ENCODE results near the gene GRM4.

Gene GRM4

GRCh38 chr6:34169897-34170296, 24.0 kb upstream of the GRM4 start:
- no peak overlapping the region for H3K9ac ChIP-seq (ENCODE audit: insufficient read length)
- no peak overlapping the region for H3K4me3 ChIP-seq
- no peaks in the 10 kb centered on the region for H3K36me3 ChIP-seq (ENCODE audit: insufficient read depth, low read length)
- no peak for DNase-seq (ENCODE audit: low read depth, low spot score)
- TF ChIP-seq POLR2AphosphoS5 (IDR thresholded peaks at IDR 0.05; ENCODE audit: borderline replicate concordance, low read depth, low read length) (no peak), FOXP2 (optimal IDR thresholded peaks at IDR 0.05; ENCODE audit: control extremely low read depth, extremely low read length, insufficient read depth) (no peak)
- no peak overlapping the region for H3K27ac ChIP-seq
- H3K9me3 ChIP-seq (ENCODE audit: low read depth, low read length) = no peaks in the 10 kb centered on the region

DNA sequence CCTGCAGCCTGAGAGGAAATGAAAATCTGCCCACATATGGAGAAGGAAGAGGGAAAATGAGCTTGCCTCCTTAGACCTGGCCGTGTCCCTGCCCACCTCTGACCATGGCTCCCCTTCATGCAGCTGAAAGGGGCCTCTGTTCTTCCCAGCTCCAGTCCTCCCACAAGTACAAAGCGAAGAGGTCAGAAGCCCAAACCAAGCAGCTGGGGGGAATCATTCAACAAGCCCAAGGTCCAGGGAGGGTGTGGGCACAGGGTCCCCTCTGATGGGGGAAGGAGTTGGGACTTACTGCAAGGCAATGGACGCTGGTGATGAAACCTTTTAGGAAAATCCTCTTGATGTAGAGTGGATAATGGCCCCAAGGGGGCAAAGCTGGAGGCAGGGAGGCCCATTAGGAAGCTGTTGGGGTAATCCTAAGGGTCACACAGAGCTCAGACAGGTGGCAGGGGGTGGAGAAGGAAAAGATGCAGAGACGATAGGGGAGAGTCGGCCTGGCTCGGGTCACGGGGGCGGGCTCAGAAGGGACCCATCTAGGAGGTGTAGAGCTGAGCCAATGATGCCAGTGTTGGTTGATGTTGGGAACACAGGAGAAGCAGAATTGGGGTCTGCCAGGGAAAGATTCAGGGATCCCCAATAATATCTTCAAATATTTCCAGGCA, 16.1 kb upstream of the GRM4 start:
- Histone ChIP-seq H3K36me3 (ENCODE audit: insufficient read depth, low read length) (no peaks in the 10 kb centered on the region), H3K9me3 (ENCODE audit: low read depth, low read length) (no peaks in the 10 kb centered on the region), H3K27ac (no peak overlapping the region), H3K9ac (ENCODE audit: insufficient read length) (no peak overlapping the region), H3K4me3 (no peak overlapping the region)
- no peak for DNase-seq (ENCODE audit: low read depth, low spot score)
- TF ChIP-seq POLR2AphosphoS5 (IDR thresholded peaks at IDR 0.05; ENCODE audit: borderline replicate concordance, low read depth, low read length) (no peak), EZH2 (IDR thresholded peaks at IDR 0.05) (no peak), FOXP2 (optimal IDR thresholded peaks at IDR 0.05; ENCODE audit: control extremely low read depth, extremely low read length, insufficient read depth) (no peak)

DNA sequence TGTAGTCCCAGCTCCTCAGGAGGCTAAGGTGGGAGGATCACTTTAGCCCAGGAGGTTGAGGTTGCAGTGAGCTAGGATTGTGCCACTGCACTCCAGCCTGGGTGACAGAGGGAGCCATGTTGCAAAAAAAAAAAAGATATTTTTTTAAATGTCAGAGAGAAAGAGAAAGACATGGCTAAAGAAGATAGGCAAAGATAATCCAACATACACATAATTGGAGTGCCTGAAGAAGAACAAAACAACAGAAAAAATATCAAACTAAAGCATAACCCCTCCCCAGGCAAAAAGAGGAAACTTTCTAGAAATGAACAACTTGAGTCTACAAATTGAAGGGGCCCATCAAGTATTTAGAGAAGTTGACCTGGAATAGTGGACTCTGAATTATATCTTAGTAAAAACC, 14.0 kb upstream of the GRM4 start:
- Histone ChIP-seq H3K4me3 (no peak overlapping the region), H3K9ac (ENCODE audit: insufficient read length) (no peak overlapping the region), H3K27ac (no peak overlapping the region), H3K36me3 (ENCODE audit: insufficient read depth, low read length) (no peaks in the 10 kb centered on the region), H3K9me3 (ENCODE audit: low read depth, low read length) (no peaks in the 10 kb centered on the region)
- no peak for DNase-seq (ENCODE audit: low read depth, low spot score)
- no peak for TF ChIP-seq EZH2 (IDR thresholded peaks at IDR 0.05)
- TF ChIP-seq POLR2AphosphoS5 (IDR thresholded peaks at IDR 0.05; ENCODE audit: borderline replicate concordance, low read depth, low read length) = no peak
- no peak for TF ChIP-seq FOXP2 (optimal IDR thresholded peaks at IDR 0.05; ENCODE audit: control extremely low read depth, extremely low read length, insufficient read depth)

- DNase-seq (ENCODE audit: low read depth, low spot score) = no peak
- Histone ChIP-seq H3K9ac (ENCODE audit: insufficient read length) (no peak overlapping the region), H3K9me3 (ENCODE audit: low read depth, low read length) (no peaks in the 10 kb centered on the region), H3K27ac (no peak overlapping the region), H3K4me3 (no peak overlapping the region), H3K36me3 (ENCODE audit: insufficient read depth, low read length) (no peaks in the 10 kb centered on the region)
- TF ChIP-seq EZH2 (IDR thresholded peaks at IDR 0.05) (no peak), POLR2AphosphoS5 (IDR thresholded peaks at IDR 0.05; ENCODE audit: borderline replicate concordance, low read depth, low read length) (no peak), FOXP2 (optimal IDR thresholded peaks at IDR 0.05; ENCODE audit: control extremely low read depth, extremely low read length, insufficient read depth) (no peak)
Observed at GRCh38 chr6:34158876-34159275, 13.0 kb upstream of the GRM4 start.

DNA sequence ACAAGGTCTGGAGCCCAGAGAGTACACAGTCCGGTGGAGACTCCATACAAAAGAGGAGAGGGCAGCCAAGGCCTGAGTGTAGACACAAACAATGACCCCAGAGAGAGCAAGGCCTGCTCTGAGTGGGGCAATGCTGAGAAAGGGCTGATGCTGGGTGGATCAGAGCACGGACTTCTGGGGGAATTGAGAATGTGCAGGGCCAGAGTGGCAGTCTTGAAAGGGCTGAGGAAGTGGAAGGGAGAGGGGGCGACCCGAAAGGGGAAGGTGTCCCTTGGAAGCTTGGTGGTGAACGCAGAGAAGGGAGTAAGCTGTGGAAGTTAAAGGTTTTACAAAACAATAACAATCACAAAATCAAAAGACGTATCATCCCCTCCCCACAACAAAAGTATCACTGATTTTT, 12.0 kb upstream of the GRM4 start:
- Histone ChIP-seq H3K9ac (ENCODE audit: insufficient read length) (no peak overlapping the region), H3K36me3 (ENCODE audit: insufficient read depth, low read length) (no peaks in the 10 kb centered on the region), H3K4me3 (no peak overlapping the region), H3K27ac (no peak overlapping the region), H3K9me3 (ENCODE audit: low read depth, low read length) (no peaks in the 10 kb centered on the region)
- TF ChIP-seq POLR2AphosphoS5 (IDR thresholded peaks at IDR 0.05; ENCODE audit: borderline replicate concordance, low read depth, low read length) (no peak), EZH2 (IDR thresholded peaks at IDR 0.05) (no peak), FOXP2 (optimal IDR thresholded peaks at IDR 0.05; ENCODE audit: control extremely low read depth, extremely low read length, insufficient read depth) (no peak)
- no peak for DNase-seq (ENCODE audit: low read depth, low spot score)

DNA sequence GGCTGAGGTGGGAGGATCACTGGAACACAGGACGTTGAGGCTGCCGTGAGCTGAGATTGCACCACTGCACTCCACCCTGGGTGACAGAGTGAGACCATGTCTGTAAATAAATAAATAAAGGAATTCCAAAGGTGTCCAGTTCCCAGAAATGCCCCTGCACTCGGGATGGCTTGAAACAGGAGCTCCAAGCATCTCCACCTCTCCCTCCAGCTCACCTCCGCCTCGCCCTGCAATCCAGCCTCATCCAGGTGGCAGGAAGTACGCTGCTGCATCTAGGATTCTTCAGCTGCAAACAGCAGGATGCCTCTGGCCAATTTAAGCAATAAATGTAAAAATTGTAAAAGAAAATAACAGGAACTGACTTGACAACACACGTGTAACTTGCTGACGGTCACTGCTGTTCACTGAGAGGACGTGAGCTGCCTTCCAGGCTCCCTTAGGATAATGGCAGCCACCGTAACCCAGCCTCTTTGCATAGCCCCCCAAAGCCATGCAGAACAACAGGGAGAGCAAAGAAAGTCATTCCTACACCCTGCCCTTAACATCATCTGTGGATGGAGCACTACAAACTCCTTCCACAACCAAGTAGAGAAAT, 11.4 kb upstream of the GRM4 start:
- H3K36me3 ChIP-seq (ENCODE audit: insufficient read depth, low read length) = no peaks in the 10 kb centered on the region
- DNase-seq (ENCODE audit: low read depth, low spot score) = no peak
- H3K27ac ChIP-seq = no peak overlapping the region
- H3K9me3 ChIP-seq (ENCODE audit: low read depth, low read length) = no peaks in the 10 kb centered on the region
- TF ChIP-seq POLR2AphosphoS5 (IDR thresholded peaks at IDR 0.05; ENCODE audit: borderline replicate concordance, low read depth, low read length) (no peak), FOXP2 (optimal IDR thresholded peaks at IDR 0.05; ENCODE audit: control extremely low read depth, extremely low read length, insufficient read depth) (no peak), EZH2 (IDR thresholded peaks at IDR 0.05) (no peak)
- no peak overlapping the region for H3K4me3 ChIP-seq
- no peak overlapping the region for H3K9ac ChIP-seq (ENCODE audit: insufficient read length)

GRCh38 chr6:34155471-34156300, 9.8 kb upstream of the GRM4 start:
- no peak for DNase-seq (ENCODE audit: low read depth, low spot score)
- no peak overlapping the region for H3K4me3 ChIP-seq
- H3K9me3 ChIP-seq (ENCODE audit: low read depth, low read length) = no peaks in the 10 kb centered on the region
- H3K36me3 ChIP-seq (ENCODE audit: insufficient read depth, low read length) = no peaks in the 10 kb centered on the region
- no peak overlapping the region for H3K9ac ChIP-seq (ENCODE audit: insufficient read length)
- TF ChIP-seq FOXP2 (optimal IDR thresholded peaks at IDR 0.05; ENCODE audit: control extremely low read depth, extremely low read length, insufficient read depth) (no peak), EZH2 (IDR thresholded peaks at IDR 0.05) (no peak), POLR2AphosphoS5 (IDR thresholded peaks at IDR 0.05; ENCODE audit: borderline replicate concordance, low read depth, low read length) (no peak)
- H3K27ac ChIP-seq = no peak overlapping the region

- Histone ChIP-seq H3K36me3 (ENCODE audit: insufficient read depth, low read length) (no peaks in the 10 kb centered on the region), H3K9me3 (ENCODE audit: low read depth, low read length) (no peaks in the 10 kb centered on the region), H3K9ac (ENCODE audit: insufficient read length) (peak overlapping the region; percentile 54), H3K4me3 (peak overlapping the region; percentile 76), H3K27ac (no peak overlapping the region)
- DNase-seq (ENCODE audit: low read depth, low spot score) = no peak
- no peak for TF ChIP-seq POLR2AphosphoS5 (IDR thresholded peaks at IDR 0.05; ENCODE audit: borderline replicate concordance, low read depth, low read length)
- no peak for TF ChIP-seq FOXP2 (optimal IDR thresholded peaks at IDR 0.05; ENCODE audit: control extremely low read depth, extremely low read length, insufficient read depth)
- TF ChIP-seq EZH2 (IDR thresholded peaks at IDR 0.05) = no peak
Observed at GRCh38 chr6:34154668-34155447, 9.0 kb upstream of the GRM4 start.

Data from SK-N-MC (cell line).